ENCODE measurements around the gene GTF2I. TPM values are rescaled to one million over a fixed set of nuclear protein-coding genes. Genes with fewer than 3 reads are reported as not detected.
A peak's percentile ranks its signal among the peaks of the same experiment; 100 is the strongest.

GTF2I gene
- total and polyA plus RNA-seq, 2 donors (not counting 3 experiments of a cell fraction or from before 2014, with no cell fraction given) = 47.6 to 242 TPM

DNA sequence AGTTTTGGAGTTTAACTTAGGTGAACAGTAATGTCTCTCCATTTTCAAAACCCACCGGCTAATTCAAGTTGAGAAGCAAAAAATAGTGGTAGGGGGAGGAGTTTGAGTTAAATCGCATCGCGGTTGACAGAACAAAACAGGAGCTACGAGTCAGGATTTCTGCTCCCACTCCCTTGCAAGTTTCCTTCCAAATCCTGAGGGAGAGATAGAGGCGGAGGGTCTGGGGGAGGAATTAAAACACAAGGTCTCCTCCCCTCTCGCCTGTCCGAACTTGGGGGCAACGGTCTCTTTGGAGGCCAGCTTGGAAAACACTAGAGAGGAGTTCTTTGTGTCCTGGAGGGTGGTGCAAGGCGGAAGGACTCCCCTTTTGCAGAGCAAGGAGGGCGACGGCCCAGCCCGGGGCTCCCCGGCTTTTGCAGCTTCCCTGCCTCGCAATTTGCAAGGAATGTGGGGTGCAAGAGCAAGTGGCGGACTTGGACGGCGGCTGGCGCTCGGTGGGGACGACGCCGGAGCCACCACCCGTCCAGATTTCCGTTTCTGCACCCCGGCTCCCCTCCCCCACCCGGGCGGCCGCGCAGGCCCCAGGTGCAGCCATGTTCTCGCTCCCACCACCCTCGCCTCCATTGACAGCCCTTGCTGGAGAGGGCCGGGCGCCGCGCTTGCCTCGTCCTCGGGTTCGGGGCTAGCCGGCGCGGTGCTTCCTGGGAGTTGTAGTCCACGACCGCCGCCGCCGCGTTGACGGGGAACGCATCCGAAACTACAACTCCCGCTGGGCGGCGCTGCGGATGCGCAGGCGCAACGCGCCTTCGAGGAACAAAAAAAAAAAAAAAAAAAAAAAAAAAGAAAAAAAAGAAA lies 454 bp upstream of the GTF2I start:
- peaks cover 0 to 2% of the 10 kb centered on the region in 2 experiments for H3K36me3 ChIP-seq (ENCODE audit: control insufficient read depth in 2 of 2, extremely low read depth in 1 of 2, insufficient read depth in 2 of 2, low read length in 2 of 2)
- H3K27me3 ChIP-seq (ENCODE audit: control insufficient read depth in 2 of 2, insufficient read depth in 2 of 2, low read length in 2 of 2) = no peaks in the 10 kb centered on the region
- peak overlapping the region; percentile 83 to 97 (median 87) for H3K4me3 ChIP-seq (replicated peaks in 1 of 3; ENCODE audit: insufficient read depth in 1 of 3, low read depth in 1 of 3, low read length in 3 of 3)
- peak overlapping the region; percentile 55 for H3K27ac ChIP-seq (ENCODE audit: insufficient read depth, low read depth, low read length)
- H4K20me1 ChIP-seq (replicated peaks; ENCODE audit: control insufficient read depth, extremely low read depth, insufficient read depth, low read length) = no peaks in the 10 kb centered on the region
- TF ChIP-seq POLR2AphosphoS5 (IDR thresholded peaks at IDR 0.05; ENCODE audit: insufficient read depth, low read depth, low read length) (peak; percentile 58), POLR2A (IDR thresholded peaks at IDR 0.05; ENCODE audit: low read depth, low read length) (peak; percentile 66), JUN (IDR thresholded peaks at IDR 0.05; ENCODE audit: borderline replicate concordance, insufficient read depth, insufficient read length, low read depth) (no peak), GATA2 (IDR thresholded peaks at IDR 0.05; ENCODE audit: insufficient read depth, insufficient read length, low read depth, low read length) (no peak), MAX (IDR thresholded peaks at IDR 0.05; ENCODE audit: insufficient read depth, insufficient read length) (no peak), FOS (IDR thresholded peaks at IDR 0.05; ENCODE audit: borderline replicate concordance, insufficient read depth, low read length) (no peak), MYC (IDR thresholded peaks at IDR 0.05; ENCODE audit: low read depth, low read length) (no peak), EZH2 (IDR thresholded peaks at IDR 0.05; ENCODE audit: borderline replicate concordance, low read depth, low read length, severe bottlenecking) (no peak)
- TF ChIP-seq, protein P1, sequence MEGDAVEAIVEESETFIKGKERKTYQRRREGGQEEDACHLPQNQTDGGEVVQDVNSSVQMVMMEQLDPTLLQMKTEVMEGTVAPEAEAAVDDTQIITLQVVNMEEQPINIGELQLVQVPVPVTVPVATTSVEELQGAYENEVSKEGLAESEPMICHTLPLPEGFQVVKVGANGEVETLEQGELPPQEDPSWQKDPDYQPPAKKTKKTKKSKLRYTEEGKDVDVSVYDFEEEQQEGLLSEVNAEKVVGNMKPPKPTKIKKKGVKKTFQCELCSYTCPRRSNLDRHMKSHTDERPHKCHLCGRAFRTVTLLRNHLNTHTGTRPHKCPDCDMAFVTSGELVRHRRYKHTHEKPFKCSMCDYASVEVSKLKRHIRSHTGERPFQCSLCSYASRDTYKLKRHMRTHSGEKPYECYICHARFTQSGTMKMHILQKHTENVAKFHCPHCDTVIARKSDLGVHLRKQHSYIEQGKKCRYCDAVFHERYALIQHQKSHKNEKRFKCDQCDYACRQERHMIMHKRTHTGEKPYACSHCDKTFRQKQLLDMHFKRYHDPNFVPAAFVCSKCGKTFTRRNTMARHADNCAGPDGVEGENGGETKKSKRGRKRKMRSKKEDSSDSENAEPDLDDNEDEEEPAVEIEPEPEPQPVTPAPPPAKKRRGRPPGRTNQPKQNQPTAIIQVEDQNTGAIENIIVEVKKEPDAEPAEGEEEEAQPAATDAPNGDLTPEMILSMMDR (IDR thresholded peaks at IDR 0.05; ENCODE audit: extremely low read depth in 1 of 2, insufficient read depth in 1 of 2, low read depth in 1 of 2, low read length in 2 of 2) = peak in 1 of 2 donors; percentile 19
- BruUV-seq (replicated peaks) = no TSS peak
- peaks cover 34% of the 10 kb centered on the region for H3K4me1 ChIP-seq (ENCODE audit: control insufficient read depth, extremely low read depth, insufficient read depth, low read length)
- dilution Hi-C loops (cut with MboI; ENCODE audit: extremely low pct_ligation_motif_present, low sequenced_read_pairs) = no loop called here
- ChIA-PET CTCF (interaction anchor here (0.7 to 1.5 kb wide), 3 partner anchors 21 to 273 kb away, joined by 3 to 5 read pairs (median 3); no protein-coding TSS in a partner anchor), POLR2A (interaction anchor here (0.6 kb wide), 1 partner anchor 806 kb away, joined by 5 read pairs; no protein-coding TSS in a partner anchor)
- intact Hi-C loops (cut with micrococcal nuclease) = loop anchor here (2.0 to 10.0 kb wide), 4 partner anchors 50 to 240 kb away; partner anchors contain the start of gene GTF2IRD1
- peak; percentile 97 for DNase-seq (ENCODE audit: low read depth, low spot score)
- H3K4me2 ChIP-seq (ENCODE audit: insufficient read depth, low read length) = peak overlapping the region; percentile 94
- peak overlapping the region; percentile 79 for H2AFZ ChIP-seq (ENCODE audit: low read depth, low read length)
- no peaks in the 10 kb centered on the region for H3K9me3 ChIP-seq (replicated peaks; ENCODE audit: control insufficient read depth, insufficient read depth, low read length)
- no peaks in the 10 kb centered on the region for H3K9me1 ChIP-seq (replicated peaks; ENCODE audit: control insufficient read depth, extremely low read depth, insufficient read depth, low read length)
- H3K79me2 ChIP-seq (ENCODE audit: control insufficient read depth, insufficient read depth, low read length) = peaks cover 39% of the 10 kb centered on the region
- peak; percentile 93 for FAIRE-seq
- peak overlapping the region; percentile 95 for H3K9ac ChIP-seq (replicated peaks; ENCODE audit: extremely low read depth, insufficient read depth, low read length)

Measured in endothelial cell of umbilical vein (primary cell).